Mesothelial cell of epicardium (in vitro differentiated cells): ENCODE data around the gene MAP3K21. TPM values are rescaled to one million over a fixed set of nuclear protein-coding genes. Genes with fewer than 3 reads are reported as not detected.

Experiments
- DNase-seq, 2 experiments: peaks; one replicate each; pipeline ENCODE4 v3.0.0; 2021; ENCODE audit warnings: low spot score in 2 of 2; ENCODE audit not compliant: unreplicated experiment in 2 of 2
- H3K27ac Mint-ChIP-seq: 2 replicates; pipeline ENCODE4 v1.8.0; 2021; ENCODE audit warnings: mixed read lengths
- H3K27me3 Mint-ChIP-seq: 2 replicates; pipeline ENCODE4 v1.8.0; 2021; ENCODE audit warnings: low read depth, mixed read lengths
- H3K36me3 Mint-ChIP-seq: 2 replicates; pipeline ENCODE4 v1.8.0; 2021; ENCODE audit warnings: mixed read lengths
- H3K4me1 Mint-ChIP-seq: 2 replicates; pipeline ENCODE4 v1.8.0; 2021; ENCODE audit warnings: mixed read lengths
- H3K4me3 Mint-ChIP-seq: 2 replicates; pipeline ENCODE4 v1.8.0; 2021; ENCODE audit warnings: mild to moderate bottlenecking, moderate library complexity, mixed read lengths
- H3K9me3 Mint-ChIP-seq: 2 replicates; pipeline ENCODE4 v1.8.0; 2021; ENCODE audit warnings: mixed read lengths
- CTCF ChIP-seq: fragments of 200-600 bp; sonication (generic); IDR thresholded peaks from one replicate; pipeline ENCODE4 v1.5.0; 2021; ENCODE audit warnings: antibody characterized with exemption; ENCODE audit not compliant: unreplicated experiment
- total RNA-seq: library from RNA; stranded (reverse); gene quantifications from 3 replicates; pipeline ENCODE4 v1.2.1, GENCODE V29; 2021

Gene MAP3K21
- total RNA-seq, 1 donor from 2014 or later, result 6.6 TPM

- peaks cover 25% of the 10 kb centered on the region for H3K27me3 Mint-ChIP-seq
- H3K4me1 Mint-ChIP-seq, result no peaks in the 10 kb centered on the region
- no peak for TF ChIP-seq CTCF
- H3K36me3 Mint-ChIP-seq, result no peaks in the 10 kb centered on the region
- H3K9me3 Mint-ChIP-seq, result no peaks in the 10 kb centered on the region
- H3K27ac Mint-ChIP-seq, result no peak overlapping the region
- no peak overlapping the region for H3K4me3 Mint-ChIP-seq
- no peak for DNase-seq
Observed at GRCh38 chr1:233315718-233316301, 11.7 kb upstream of the MAP3K21 start.

DNA sequence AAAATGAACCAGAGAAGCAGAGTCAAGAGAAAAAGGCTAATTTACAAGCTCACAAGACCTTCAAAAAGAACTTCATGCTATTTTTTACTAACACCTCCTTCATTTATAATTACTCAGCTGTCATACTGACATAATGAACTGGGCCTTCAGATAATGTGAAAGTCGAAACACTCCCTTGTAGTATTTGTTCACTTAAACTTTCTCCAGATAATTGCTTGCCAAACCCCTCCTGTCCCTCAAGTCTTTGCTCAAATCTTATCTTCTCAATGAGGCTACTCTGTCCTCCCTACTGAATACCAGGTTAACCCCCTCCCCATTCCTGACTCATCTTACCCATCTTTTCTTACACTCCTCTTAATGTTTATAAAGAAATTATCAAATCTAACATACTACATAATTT is 11.1 kb upstream of the MAP3K21 start:
- H3K27me3 Mint-ChIP-seq, result peaks cover 26% of the 10 kb centered on the region
- no peak for TF ChIP-seq CTCF
- no peaks in the 10 kb centered on the region for H3K9me3 Mint-ChIP-seq

GRCh38 chr1:233319272-233319671 is 8.3 kb upstream of the MAP3K21 start:
- no peak for DNase-seq
- Mint-ChIP-seq H3K4me3 (no peak overlapping the region), H3K36me3 (no peaks in the 10 kb centered on the region), H3K4me1 (no peaks in the 10 kb centered on the region), H3K27me3 (peaks cover 49% of the 10 kb centered on the region), H3K27ac (no peak overlapping the region), H3K9me3 (no peaks in the 10 kb centered on the region)
- no peak for TF ChIP-seq CTCF

More for the DNA sequence above, 11.1 kb upstream of the MAP3K21 start:
- Mint-ChIP-seq H3K36me3 (no peaks in the 10 kb centered on the region), H3K4me3 (no peak overlapping the region), H3K4me1 (no peaks in the 10 kb centered on the region), H3K27ac (no peak overlapping the region)
- no peak for DNase-seq

DNA sequence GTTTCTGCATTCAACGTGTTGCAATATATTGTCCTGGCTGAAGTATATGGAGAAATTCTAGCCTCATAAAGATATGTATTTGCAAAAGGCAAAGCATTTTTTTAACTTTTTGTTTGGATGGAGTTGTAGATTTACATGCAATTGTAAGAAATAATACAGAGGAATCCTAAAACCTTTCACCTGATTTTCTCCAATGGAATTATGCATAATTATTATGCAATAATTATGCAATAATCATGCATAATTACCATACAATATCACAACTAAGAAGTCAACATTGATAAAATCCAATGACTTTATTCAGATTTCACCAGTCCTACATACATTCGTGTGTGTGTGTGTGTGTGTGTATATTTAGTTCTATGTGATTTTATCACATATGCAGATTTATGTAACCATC is 7.5 kb upstream of the MAP3K21 start:
- Mint-ChIP-seq H3K27me3 (peaks cover 50% of the 10 kb centered on the region), H3K27ac (no peak overlapping the region), H3K36me3 (no peaks in the 10 kb centered on the region), H3K9me3 (no peaks in the 10 kb centered on the region), H3K4me1 (no peaks in the 10 kb centered on the region), H3K4me3 (no peak overlapping the region)
- no peak for DNase-seq
- no peak for TF ChIP-seq CTCF

- Mint-ChIP-seq H3K27me3 (peaks cover 51% of the 10 kb centered on the region), H3K36me3 (no peaks in the 10 kb centered on the region), H3K4me1 (peaks cover 4% of the 10 kb centered on the region), H3K4me3 (no peak overlapping the region), H3K27ac (no peak overlapping the region), H3K9me3 (no peaks in the 10 kb centered on the region)
- no peak for TF ChIP-seq CTCF
- DNase-seq, result no peak
Observed at GRCh38 chr1:233323718-233324117, 3.8 kb upstream of the MAP3K21 start.

DNA sequence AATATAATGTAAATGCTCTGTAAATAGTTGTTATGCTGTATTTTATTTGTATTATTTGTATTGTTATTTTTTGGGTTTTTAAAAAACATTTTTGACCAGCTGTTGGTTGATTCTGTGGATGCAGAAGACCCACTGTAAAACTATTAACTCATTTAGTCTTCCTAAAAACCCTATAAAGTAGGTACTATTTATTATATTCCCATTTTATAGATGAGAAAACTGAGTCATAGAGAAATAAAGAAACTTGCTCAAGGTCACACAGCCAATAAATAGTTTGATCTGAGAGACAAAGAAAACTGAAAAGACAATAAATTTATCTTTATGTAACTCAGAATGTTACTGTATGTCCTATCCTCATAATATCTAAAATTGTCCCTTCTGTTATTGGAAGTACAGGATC is 1.2 kb upstream of the MAP3K21 start:
- Mint-ChIP-seq H3K4me3 (no peak overlapping the region), H3K36me3 (no peaks in the 10 kb centered on the region), H3K4me1 (peaks cover 21% of the 10 kb centered on the region)

More for the DNA sequence above, 1.2 kb upstream of the MAP3K21 start:
- H3K27me3 Mint-ChIP-seq, result peaks cover 58% of the 10 kb centered on the region
- DNase-seq, result no peak
- no peak for TF ChIP-seq CTCF
- H3K9me3 Mint-ChIP-seq, result no peaks in the 10 kb centered on the region
- no peak overlapping the region for H3K27ac Mint-ChIP-seq
